ENCODE measurements around the gene CDON.
A peak's percentile ranks its signal among the peaks of the same experiment; 100 is the strongest.

Gene CDON

GRCh38 chr11:126082251-126083109, 19.8 kb upstream of the CDON start:
- no peak for DNase-seq

- no peak for DNase-seq
Measured at GRCh38 chr11:126081915-126082250, 19.2 kb upstream of the CDON start.

- no peak for DNase-seq
Measured at GRCh38 chr11:126080161-126080941, 17.7 kb upstream of the CDON start.

- DNase-seq = no peak
Measured at GRCh38 chr11:126079621-126080124, 17.0 kb upstream of the CDON start.

GRCh38 chr11:126076641-126077040, 14.0 kb upstream of the CDON start:
- no peak for DNase-seq

- no peak for DNase-seq
Measured at GRCh38 chr11:126072801-126073594, 10.3 kb upstream of the CDON start.

- DNase-seq = no peak
Measured at GRCh38 chr11:126072141-126072741, 9.6 kb upstream of the CDON start.

GRCh38 chr11:126063507-126063852, 814 bp upstream of the CDON start:
- DNase-seq = no peak

GRCh38 chr11:126061707-126062678, 673 bp downstream of the CDON start:
- peak; percentile 6 for DNase-seq

- DNase-seq = no peak
Measured at GRCh38 chr11:126060757-126061171, 1.9 kb downstream of the CDON start.

GRCh38 chr11:126059238-126059781, 3.4 kb downstream of the CDON start:
- DNase-seq = no peak

GRCh38 chr11:126058105-126058874, 4.4 kb downstream of the CDON start:
- no peak for DNase-seq

GRCh38 chr11:126054882-126055281, 7.8 kb downstream of the CDON start:
- DNase-seq = no peak

GRCh38 chr11:126054408-126054807, 8.3 kb downstream of the CDON start:
- no peak for DNase-seq

- DNase-seq = no peak
Measured at GRCh38 chr11:126053415-126054286, 9.0 kb downstream of the CDON start.

- no peak for DNase-seq
Measured at GRCh38 chr11:126051117-126051516, 11.5 kb downstream of the CDON start.

GRCh38 chr11:126049159-126049558, 13.5 kb downstream of the CDON start:
- DNase-seq = no peak

GRCh38 chr11:126048197-126048596, 14.5 kb downstream of the CDON start:
- no peak for DNase-seq

GRCh38 chr11:126046570-126047195, 16.0 kb downstream of the CDON start:
- DNase-seq = no peak
